Smooth muscle cell (in vitro differentiated cells): ENCODE results near the gene POPDC2. TPM values are rescaled to one million over a fixed set of nuclear protein-coding genes. Genes with fewer than 3 reads are reported as not detected.

Source experiments
- DNase-seq: peaks from one replicate; lab custom pipeline; 2025; ENCODE audit not compliant: unreplicated experiment; lab: John Stamatoyannopoulos, UW
- H2AFZ ChIP-seq: fragments of 200-600 bp; sonication (generic); 2 replicates; pipeline ENCODE4 v1.6.0; 2016; ENCODE audit warnings: antibody characterized with exemption, low read depth, mild to moderate bottlenecking
- H3F3A ChIP-seq: fragments of 200-600 bp; sonication (generic); 2 replicates; pipeline ENCODE4 v1.6.0; 2017; ENCODE audit warnings: antibody characterized with exemption, low read depth
- H3K27ac ChIP-seq: fragments of 200-600 bp; sonication (generic); 2 replicates; pipeline ENCODE4 v1.5.1; 2016; ENCODE audit warnings: low read depth, mild to moderate bottlenecking
- H3K27me3 ChIP-seq: fragments of 200-600 bp; sonication (generic); 2 replicates; pipeline ENCODE4 v1.6.1; 2016; ENCODE audit warnings: low read depth, mild to moderate bottlenecking
- H3K36me3 ChIP-seq: fragments of 200-600 bp; sonication (generic); 2 replicates; pipeline ENCODE4 v1.5.1; 2016; ENCODE audit warnings: low read depth
- H3K4me1 ChIP-seq: fragments of 200-600 bp; sonication (generic); 2 replicates; pipeline ENCODE4 v1.5.1; 2016; ENCODE audit warnings: low read depth
- H3K4me2 ChIP-seq: fragments of 200-600 bp; sonication (generic); 2 replicates; pipeline ENCODE4 v1.6.0; 2016; ENCODE audit warnings: mild to moderate bottlenecking
- H3K4me3 ChIP-seq: fragments of 200-600 bp; sonication (generic); 2 replicates; pipeline ENCODE4 v1.5.1; 2016; ENCODE audit warnings: mild to moderate bottlenecking
- H3K79me2 ChIP-seq: fragments of 200-600 bp; sonication (generic); 2 replicates; pipeline ENCODE4 v1.6.0; 2016; ENCODE audit warnings: low read depth, mild to moderate bottlenecking
- H3K9ac ChIP-seq: fragments of 200-600 bp; sonication (generic); 2 replicates; pipeline ENCODE4 v1.6.0; 2016; ENCODE audit warnings: low read depth
- H3K9me3 ChIP-seq: fragments of 200-600 bp; sonication (generic); replicated peaks from 2 replicates; pipeline ENCODE4 v1.5.1; 2016; ENCODE audit warnings: low read depth
- H4K20me1 ChIP-seq: fragments of 200-600 bp; sonication (generic); 2 replicates; pipeline ENCODE4 v1.6.0; 2016; ENCODE audit warnings: low read depth
- WGBS: methylation state at CpG from one replicate; pipeline ENCODE4 v1.1.7; 2016; ENCODE audit warnings: low lambda C conversion rate; 5-methylcytosine and 5-hydroxymethylcytosine counted together
- polyA plus RNA-seq: library from polyadenylated mRNA; unstranded; fragments of >200 nt; fragmentation: Nextera tagmentation; extraction: Ambion mirVana; gene quantifications from 2 replicates; pipeline ENCODE4 v1.2.1, GENCODE V29; 2016
- total RNA-seq: library from RNA; depleted of rRNA; stranded (reverse); fragments of >200 nt; gene quantifications from 2 replicates; pipeline ENCODE4 v1.2.3, GENCODE V29; 2014
- TF ChIP-seq, protein P1 (sequence below): fragments of 200-600 bp; sonication (generic); IDR thresholded peaks from 2 replicates; pipeline ENCODE4 v1.5.1; 2017; ENCODE audit warnings: borderline replicate concordance, mild to moderate bottlenecking, antibody characterized with exemption; ENCODE audit not compliant: insufficient read depth, poor library complexity, severe bottlenecking

The POPDC2 gene
- total and polyA plus RNA-seq, 2 experiments from 2014 or later = 0.94 to 1.2 TPM

DNA sequence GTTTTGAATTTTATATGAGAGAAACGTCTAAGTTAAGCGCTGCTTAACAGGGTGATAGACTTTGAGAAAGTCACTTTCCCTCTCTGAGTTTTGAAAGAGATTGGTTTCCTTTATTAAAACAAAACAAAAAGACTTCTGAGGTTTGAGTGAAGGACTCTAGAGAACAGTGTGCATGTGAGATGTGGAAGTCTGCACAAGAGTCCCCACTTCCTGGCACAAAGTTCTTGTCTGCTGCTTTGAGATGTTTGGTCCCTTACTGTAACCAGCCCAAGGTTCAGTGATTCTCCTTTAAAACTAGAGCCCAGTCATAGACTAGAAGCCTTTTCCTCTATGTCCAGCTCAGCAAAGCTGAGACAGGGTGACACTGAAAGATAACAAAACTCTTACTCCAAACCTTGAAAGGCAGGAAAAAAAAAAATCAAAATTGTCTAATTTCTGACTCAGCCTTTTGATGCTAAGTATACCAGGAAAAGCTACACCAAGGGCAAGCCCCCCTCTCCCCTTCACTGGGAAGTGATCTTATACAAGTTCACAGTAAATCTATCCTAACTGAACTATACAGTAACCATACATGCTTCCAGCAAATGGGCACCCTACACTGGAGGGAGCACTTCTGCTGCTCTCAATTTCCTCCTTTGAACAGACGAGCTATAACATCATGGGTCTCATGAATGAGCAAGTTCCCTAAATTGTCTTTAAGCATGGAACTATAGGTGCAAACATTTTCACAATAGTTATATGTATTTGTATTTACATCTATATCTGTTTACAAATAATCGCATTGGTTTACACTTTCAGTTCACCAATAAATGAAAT lies 2.3 kb downstream of the POPDC2 start:
- Histone ChIP-seq H3K79me2 (no peaks in the 10 kb centered on the region), H4K20me1 (no peaks in the 10 kb centered on the region), H3K9ac (no peak overlapping the region), H3K4me1 (no peaks in the 10 kb centered on the region), H3K27me3 (no peaks in the 10 kb centered on the region), H2AFZ (no peak overlapping the region), H3K4me2 (no peak overlapping the region), H3K36me3 (no peaks in the 10 kb centered on the region), H3F3A (no peaks in the 10 kb centered on the region), H3K4me3 (no peak overlapping the region), H3K27ac (no peak overlapping the region), H3K9me3 (no peaks in the 10 kb centered on the region)
- TF ChIP-seq, protein P1, sequence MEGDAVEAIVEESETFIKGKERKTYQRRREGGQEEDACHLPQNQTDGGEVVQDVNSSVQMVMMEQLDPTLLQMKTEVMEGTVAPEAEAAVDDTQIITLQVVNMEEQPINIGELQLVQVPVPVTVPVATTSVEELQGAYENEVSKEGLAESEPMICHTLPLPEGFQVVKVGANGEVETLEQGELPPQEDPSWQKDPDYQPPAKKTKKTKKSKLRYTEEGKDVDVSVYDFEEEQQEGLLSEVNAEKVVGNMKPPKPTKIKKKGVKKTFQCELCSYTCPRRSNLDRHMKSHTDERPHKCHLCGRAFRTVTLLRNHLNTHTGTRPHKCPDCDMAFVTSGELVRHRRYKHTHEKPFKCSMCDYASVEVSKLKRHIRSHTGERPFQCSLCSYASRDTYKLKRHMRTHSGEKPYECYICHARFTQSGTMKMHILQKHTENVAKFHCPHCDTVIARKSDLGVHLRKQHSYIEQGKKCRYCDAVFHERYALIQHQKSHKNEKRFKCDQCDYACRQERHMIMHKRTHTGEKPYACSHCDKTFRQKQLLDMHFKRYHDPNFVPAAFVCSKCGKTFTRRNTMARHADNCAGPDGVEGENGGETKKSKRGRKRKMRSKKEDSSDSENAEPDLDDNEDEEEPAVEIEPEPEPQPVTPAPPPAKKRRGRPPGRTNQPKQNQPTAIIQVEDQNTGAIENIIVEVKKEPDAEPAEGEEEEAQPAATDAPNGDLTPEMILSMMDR = no peak
- WGBS = 91% methylated on average over 4 of the region's 4 CpGs
- DNase-seq = no peak

DNA sequence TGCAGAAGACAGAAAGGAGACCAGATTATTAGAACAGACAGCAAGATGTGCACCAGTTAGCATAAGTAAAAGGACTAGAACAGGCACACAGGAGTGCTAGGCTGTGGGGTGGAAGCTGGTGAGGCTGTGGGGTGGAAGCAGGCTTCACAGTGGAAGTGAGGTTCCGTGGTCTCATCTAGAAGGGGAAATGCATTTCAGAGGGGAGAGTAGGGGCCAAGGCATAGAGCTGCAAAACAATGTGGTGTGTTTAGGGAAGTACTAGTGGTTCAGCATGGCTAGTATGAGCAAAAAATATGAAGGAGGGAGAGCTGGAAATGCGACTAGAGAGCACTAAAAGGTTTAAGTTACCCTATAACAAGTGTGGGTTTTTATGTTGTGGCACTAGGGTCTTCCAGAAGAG lies 6.5 kb downstream of the POPDC2 start:
- Histone ChIP-seq H3K4me1 (no peaks in the 10 kb centered on the region), H2AFZ (no peak overlapping the region), H3K9me3 (no peaks in the 10 kb centered on the region), H3K4me3 (no peak overlapping the region), H3K79me2 (no peaks in the 10 kb centered on the region), H3K27me3 (no peaks in the 10 kb centered on the region), H3K4me2 (no peak overlapping the region), H3K27ac (no peak overlapping the region), H3F3A (no peaks in the 10 kb centered on the region), H4K20me1 (no peaks in the 10 kb centered on the region), H3K9ac (no peak overlapping the region), H3K36me3 (no peaks in the 10 kb centered on the region)
- WGBS = 50% methylated on average over 2 of the region's 2 CpGs
- DNase-seq = no peak
- TF ChIP-seq, protein P1 = no peak

DNA sequence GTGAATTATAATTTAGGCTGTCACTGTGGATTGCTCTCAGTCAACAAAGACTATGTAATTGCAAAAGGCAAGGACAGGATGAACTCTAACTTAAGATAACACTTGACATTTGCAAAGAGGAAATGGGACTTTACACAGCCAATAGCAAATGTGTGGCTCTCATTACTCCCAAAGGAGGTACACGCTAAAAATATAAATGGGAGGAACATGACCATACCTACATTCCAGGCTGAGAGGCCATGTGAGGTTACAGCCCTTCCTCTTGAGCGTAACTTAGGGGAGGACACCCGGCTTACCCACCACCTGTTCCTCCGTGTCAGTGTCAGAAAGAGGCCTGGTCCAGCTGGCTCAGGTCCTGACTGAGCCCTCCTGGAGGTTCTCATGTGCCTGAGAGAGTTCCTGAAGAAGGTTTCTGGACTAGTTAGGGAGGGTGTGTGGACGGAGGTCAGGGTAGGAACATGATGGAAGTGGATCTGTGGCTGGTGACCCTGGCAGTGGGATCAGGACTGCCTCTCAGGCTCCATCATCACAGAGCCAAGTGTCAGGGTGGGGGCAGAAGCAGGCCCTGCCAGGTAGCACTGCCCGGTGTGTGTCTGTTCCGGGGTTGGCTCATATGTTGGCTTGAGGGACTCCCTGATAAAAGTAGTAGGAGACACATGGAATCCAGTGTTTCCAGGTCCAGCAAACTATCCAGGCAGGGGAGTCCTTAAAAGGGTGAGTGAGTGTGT lies 7.9 kb downstream of the POPDC2 start:
- no peaks in the 10 kb centered on the region for H3K36me3 ChIP-seq
- H3K9me3 ChIP-seq = no peaks in the 10 kb centered on the region
- TF ChIP-seq, protein P1 = no peak
- H3K4me2 ChIP-seq = no peak overlapping the region
- peaks cover 4% of the 10 kb centered on the region for H3K4me1 ChIP-seq
- no peak overlapping the region for H3K9ac ChIP-seq
- H3K27ac ChIP-seq = no peak overlapping the region
- H4K20me1 ChIP-seq = no peaks in the 10 kb centered on the region
- DNase-seq = no peak
- WGBS = 94% methylated on average over 7 of the region's 7 CpGs
- no peaks in the 10 kb centered on the region for H3K79me2 ChIP-seq
- no peaks in the 10 kb centered on the region for H3F3A ChIP-seq
- no peaks in the 10 kb centered on the region for H3K27me3 ChIP-seq
- H2AFZ ChIP-seq = no peak overlapping the region
- no peak overlapping the region for H3K4me3 ChIP-seq
